Liver (tissue), 9 donors: ENCODE measurements around the gene ELF2. TPM values are rescaled to one million over a fixed set of nuclear protein-coding genes. Genes with fewer than 3 reads are reported as not detected.
"Not testable (repeated sequence)": the region's sequence is repeated elsewhere in the genome, so short reads cannot be mapped to it uniquely, and the experiment has no call there.

Experiments used
- DNase-seq: peaks from one replicate; pipeline ENCODE4 v3.0.0-alpha.2; 2017; ENCODE audit warnings: low spot score
- H3K27ac ChIP-seq, 2 donors: one replicate each; pipeline ENCODE4 v1.7.0; 2013; ENCODE audit warnings: inconsistent platforms in 2 of 2, low read length in 2 of 2, control low read depth in 1 of 2, low read depth in 1 of 2, mild to moderate bottlenecking in 1 of 2
- H3K27me3 ChIP-seq, 4 donors: one replicate each; pipeline versions ENCODE4 v1.6.1 to v1.7.0; 2013; ENCODE audit warnings: low read length in 3 of 4, inconsistent platforms in 1 of 4, mild to moderate bottlenecking in 1 of 4, moderate library complexity in 1 of 4; ENCODE audit not compliant: control insufficient read depth in 4 of 4, insufficient read depth in 4 of 4
- H3K36me3 ChIP-seq, 4 donors: one replicate each; pipeline versions ENCODE4 v1.6.1 to v1.7.0; 2013; ENCODE audit warnings: low read length in 3 of 4, mild to moderate bottlenecking in 3 of 4, low read depth in 1 of 4, moderate library complexity in 1 of 4; ENCODE audit not compliant: control insufficient read depth in 4 of 4, insufficient read depth in 3 of 4
- H3K4me1 ChIP-seq, 4 donors: one replicate each; pipeline versions ENCODE4 v1.6.1 to v1.7.0; 2013; ENCODE audit warnings: low read length in 3 of 4, mild to moderate bottlenecking in 3 of 4, moderate library complexity in 1 of 4; ENCODE audit not compliant: control insufficient read depth in 4 of 4, insufficient read depth in 4 of 4
- H3K4me3 ChIP-seq, 3 donors: one replicate each; pipeline versions ENCODE4 v1.6.1 to v1.7.0; 2013; ENCODE audit warnings: low read length in 3 of 3, control low read depth in 1 of 3, low read depth in 1 of 3, mild to moderate bottlenecking in 1 of 3
- H3K9ac ChIP-seq, 2 donors: one replicate each; pipeline ENCODE4 v1.7.0; 2013; ENCODE audit warnings: low read length in 2 of 2, mild to moderate bottlenecking in 2 of 2, moderate library complexity in 2 of 2, control low read depth in 1 of 2, low read depth in 1 of 2
- H3K9me3 ChIP-seq, 4 donors: one replicate each; pipeline versions ENCODE4 v1.6.1 to v1.7.0; 2013; ENCODE audit warnings: low read length in 3 of 4; ENCODE audit not compliant: control insufficient read depth in 4 of 4
- EGR1 ChIP-seq, 2 donors: IDR thresholded peaks; 2 replicates each; pipeline ENCODE4 v1.6.1; 2016 to 2018; ENCODE audit warnings: antibody characterized with exemption in 2 of 2, low read depth in 2 of 2
- FOXA1 ChIP-seq: IDR thresholded peaks from 2 replicates; pipeline ENCODE4 v1.6.1; 2016; ENCODE audit warnings: antibody characterized with exemption
- FOXA2 ChIP-seq: IDR thresholded peaks from 2 replicates; pipeline ENCODE4 v1.6.1; 2016; ENCODE audit warnings: antibody characterized with exemption
- GABPA ChIP-seq, 2 donors: IDR thresholded peaks in 1 of 2; conservative IDR thresholded peaks in 1 of 2; 2 replicates each; pipeline ENCODE4 v1.6.1; 2016; ENCODE audit warnings: antibody characterized with exemption in 2 of 2, mild to moderate bottlenecking in 1 of 2, moderate library complexity in 1 of 2
- HNF4A ChIP-seq, 2 donors: conservative IDR thresholded peaks; 2 replicates each; pipeline ENCODE4 v1.6.1; 2016; ENCODE audit warnings: antibody characterized with exemption in 2 of 2, mild to moderate bottlenecking in 2 of 2
- HNF4G ChIP-seq: IDR thresholded peaks from 2 replicates; pipeline ENCODE4 v1.6.1; 2016; ENCODE audit warnings: antibody characterized with exemption
- JUND ChIP-seq, 2 donors: IDR thresholded peaks; 2 replicates each; pipeline ENCODE4 v1.6.1; 2016; ENCODE audit warnings: antibody characterized with exemption in 2 of 2
- NR2F2 ChIP-seq: IDR thresholded peaks from 2 replicates; pipeline ENCODE4 v1.6.1; 2016; ENCODE audit warnings: antibody characterized with exemption
- RAD21 ChIP-seq, 2 donors: IDR thresholded peaks; 2 replicates each; pipeline ENCODE4 v1.6.1; 2016; ENCODE audit warnings: antibody characterized with exemption in 2 of 2, mild to moderate bottlenecking in 2 of 2
- RXRA ChIP-seq, 2 donors: IDR thresholded peaks; 2 replicates each; pipeline ENCODE4 v1.6.1; 2017 to 2018; ENCODE audit warnings: antibody characterized with exemption in 2 of 2, mild to moderate bottlenecking in 1 of 2
- TAF1 ChIP-seq: conservative IDR thresholded peaks from 2 replicates; pipeline ENCODE4 v1.6.1; 2016; ENCODE audit warnings: antibody characterized with exemption, mild to moderate bottlenecking
- YY1 ChIP-seq: IDR thresholded peaks from 2 replicates; pipeline ENCODE4 v1.6.1; 2016; ENCODE audit warnings: antibody characterized with exemption, mild to moderate bottlenecking
- WGBS: extraction: QIAGEN DNeasy Blood & Tissue Kit; methylation state at CpG from one replicate; pipeline ENCODE4 v1.1.7; 2013; 5-methylcytosine and 5-hydroxymethylcytosine counted together
- polyA plus RNA-seq, 2 donors: library from polyadenylated mRNA; stranded (reverse) in 1 of 2; unstranded in 1 of 2; fragments of 200-250 nt in 1 of 2; fragments of >200 nt in 1 of 2; fragmentation: Nextera tagmentation in 1 of 2; extraction: Ambion mirVana in 1 of 2; gene quantifications; one replicate each; pipeline versions ENCODE4 v1.2.1 to v1.2.3, GENCODE V29; 2013 to 2015
- total RNA-seq, 2 donors: library from RNA; depleted of rRNA; stranded (reverse); fragments of >200 nt; gene quantifications; one replicate each; pipeline ENCODE4 v1.2.3, GENCODE V29; 2014
- TF ChIP-seq, protein P1 (sequence below): IDR thresholded peaks from 2 replicates; pipeline ENCODE4 v1.6.1; 2016; ENCODE audit warnings: antibody characterized with exemption, mild to moderate bottlenecking
- TF ChIP-seq, protein P2 (sequence below): IDR thresholded peaks from 2 replicates; pipeline ENCODE4 v1.6.1; 2016; ENCODE audit warnings: antibody characterized with exemption
- TF ChIP-seq, protein P3 (sequence below): IDR thresholded peaks from 2 replicates; pipeline ENCODE4 v1.6.1; 2016; ENCODE audit warnings: antibody characterized with exemption
- donor health status: healthy.
- donor health status: healthy.
- donor health status: healthy.
- donor health status: healthy.
- donor health status: healthy.

The ELF2 gene
- total and polyA plus RNA-seq, 4 donors: 8.1 to 35.3 (median 24.1) TPM

DNA sequence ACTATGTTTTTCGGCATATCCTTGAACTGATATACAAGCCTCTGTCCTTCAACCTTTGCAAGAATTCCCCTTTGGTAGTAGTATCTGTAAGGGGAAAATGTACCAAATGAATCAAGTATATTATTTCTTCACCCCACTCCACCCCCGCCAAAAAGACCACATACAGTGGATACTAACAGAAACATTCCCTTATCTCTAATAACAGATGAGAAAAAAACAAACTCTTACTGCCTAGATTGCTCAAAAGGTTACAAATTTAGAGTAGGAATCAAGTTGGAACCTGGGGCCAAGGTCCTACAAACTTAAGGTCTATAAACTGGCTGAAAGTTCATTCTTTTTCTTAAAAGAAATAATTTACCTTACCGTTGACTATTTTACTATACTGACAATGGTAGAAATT lies 116.4 kb downstream of the ELF2 start:
- WGBS: 97% methylated on average over 3 of the region's 3 CpGs
- H3K4me3 ChIP-seq: no peak overlapping the region
- DNase-seq: no peak
- no peak overlapping the region for H3K9ac ChIP-seq
- no peaks in the 10 kb centered on the region for H3K4me1 ChIP-seq
- no peaks in the 10 kb centered on the region for H3K9me3 ChIP-seq
- TF ChIP-seq GABPA (IDR thresholded peaks at IDR 0.05 in 1 of 2, conservative IDR thresholded peaks at IDR 0.05 in 1 of 2): no peak
- TF ChIP-seq YY1: no peak
- TF ChIP-seq HNF4A (conservative IDR thresholded peaks at IDR 0.05): no peak
- no peak for TF ChIP-seq NR2F2
- TF ChIP-seq, protein P1, sequence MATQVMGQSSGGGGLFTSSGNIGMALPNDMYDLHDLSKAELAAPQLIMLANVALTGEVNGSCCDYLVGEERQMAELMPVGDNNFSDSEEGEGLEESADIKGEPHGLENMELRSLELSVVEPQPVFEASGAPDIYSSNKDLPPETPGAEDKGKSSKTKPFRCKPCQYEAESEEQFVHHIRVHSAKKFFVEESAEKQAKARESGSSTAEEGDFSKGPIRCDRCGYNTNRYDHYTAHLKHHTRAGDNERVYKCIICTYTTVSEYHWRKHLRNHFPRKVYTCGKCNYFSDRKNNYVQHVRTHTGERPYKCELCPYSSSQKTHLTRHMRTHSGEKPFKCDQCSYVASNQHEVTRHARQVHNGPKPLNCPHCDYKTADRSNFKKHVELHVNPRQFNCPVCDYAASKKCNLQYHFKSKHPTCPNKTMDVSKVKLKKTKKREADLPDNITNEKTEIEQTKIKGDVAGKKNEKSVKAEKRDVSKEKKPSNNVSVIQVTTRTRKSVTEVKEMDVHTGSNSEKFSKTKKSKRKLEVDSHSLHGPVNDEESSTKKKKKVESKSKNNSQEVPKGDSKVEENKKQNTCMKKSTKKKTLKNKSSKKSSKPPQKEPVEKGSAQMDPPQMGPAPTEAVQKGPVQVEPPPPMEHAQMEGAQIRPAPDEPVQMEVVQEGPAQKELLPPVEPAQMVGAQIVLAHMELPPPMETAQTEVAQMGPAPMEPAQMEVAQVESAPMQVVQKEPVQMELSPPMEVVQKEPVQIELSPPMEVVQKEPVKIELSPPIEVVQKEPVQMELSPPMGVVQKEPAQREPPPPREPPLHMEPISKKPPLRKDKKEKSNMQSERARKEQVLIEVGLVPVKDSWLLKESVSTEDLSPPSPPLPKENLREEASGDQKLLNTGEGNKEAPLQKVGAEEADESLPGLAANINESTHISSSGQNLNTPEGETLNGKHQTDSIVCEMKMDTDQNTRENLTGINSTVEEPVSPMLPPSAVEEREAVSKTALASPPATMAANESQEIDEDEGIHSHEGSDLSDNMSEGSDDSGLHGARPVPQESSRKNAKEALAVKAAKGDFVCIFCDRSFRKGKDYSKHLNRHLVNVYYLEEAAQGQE: no peak
- TF ChIP-seq FOXA2: no peak
- TF ChIP-seq FOXA1: no peak
- no peak for TF ChIP-seq EGR1 (IDR thresholded peaks at IDR 0.05; ENCODE audit: low read depth in 2 of 2)
- no peak for TF ChIP-seq RXRA (IDR thresholded peaks at IDR 0.05)
- no peak for TF ChIP-seq JUND (IDR thresholded peaks at IDR 0.05)
- TF ChIP-seq, protein P2, sequence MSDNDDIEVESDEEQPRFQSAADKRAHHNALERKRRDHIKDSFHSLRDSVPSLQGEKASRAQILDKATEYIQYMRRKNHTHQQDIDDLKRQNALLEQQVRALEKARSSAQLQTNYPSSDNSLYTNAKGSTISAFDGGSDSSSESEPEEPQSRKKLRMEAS: no peak
- TF ChIP-seq RAD21 (IDR thresholded peaks at IDR 0.05): no peak
- H3K36me3 ChIP-seq: peaks cover 4 to 46% (median 42%) of the 10 kb centered on the region in 4 donors
- H3K27me3 ChIP-seq: no peaks in the 10 kb centered on the region
- no peak overlapping the region for H3K27ac ChIP-seq

DNA sequence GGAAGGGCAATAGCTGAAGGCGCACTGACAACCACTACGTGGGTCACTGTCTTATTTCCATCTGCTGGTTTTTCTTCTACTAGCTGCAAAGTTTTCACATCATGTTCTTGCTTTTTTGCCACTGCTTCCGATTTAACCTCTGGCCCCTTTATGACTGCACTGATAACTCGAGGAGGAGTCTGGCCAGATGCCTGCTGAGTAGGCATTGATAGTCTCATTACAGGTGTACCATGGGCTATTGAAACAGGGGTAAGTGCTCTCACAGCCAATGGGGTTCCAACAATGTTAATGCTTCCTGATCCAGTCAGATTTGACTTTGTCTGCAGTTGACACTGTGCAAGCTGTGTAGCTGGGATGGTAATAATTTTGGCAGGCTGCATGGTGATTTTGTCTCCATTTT lies 118.0 kb downstream of the ELF2 start:
- not testable (repeated sequence) for H3K9me3 ChIP-seq, H3K4me1 ChIP-seq, H3K27me3 ChIP-seq, H3K27ac ChIP-seq, H3K9ac ChIP-seq, H3K4me3 ChIP-seq, DNase-seq
- 58% methylated on average over 4 of the region's 4 CpGs for WGBS
- peaks cover 4 to 47% (median 38%) of the 10 kb centered on the region in 4 donors for H3K36me3 ChIP-seq

DNA sequence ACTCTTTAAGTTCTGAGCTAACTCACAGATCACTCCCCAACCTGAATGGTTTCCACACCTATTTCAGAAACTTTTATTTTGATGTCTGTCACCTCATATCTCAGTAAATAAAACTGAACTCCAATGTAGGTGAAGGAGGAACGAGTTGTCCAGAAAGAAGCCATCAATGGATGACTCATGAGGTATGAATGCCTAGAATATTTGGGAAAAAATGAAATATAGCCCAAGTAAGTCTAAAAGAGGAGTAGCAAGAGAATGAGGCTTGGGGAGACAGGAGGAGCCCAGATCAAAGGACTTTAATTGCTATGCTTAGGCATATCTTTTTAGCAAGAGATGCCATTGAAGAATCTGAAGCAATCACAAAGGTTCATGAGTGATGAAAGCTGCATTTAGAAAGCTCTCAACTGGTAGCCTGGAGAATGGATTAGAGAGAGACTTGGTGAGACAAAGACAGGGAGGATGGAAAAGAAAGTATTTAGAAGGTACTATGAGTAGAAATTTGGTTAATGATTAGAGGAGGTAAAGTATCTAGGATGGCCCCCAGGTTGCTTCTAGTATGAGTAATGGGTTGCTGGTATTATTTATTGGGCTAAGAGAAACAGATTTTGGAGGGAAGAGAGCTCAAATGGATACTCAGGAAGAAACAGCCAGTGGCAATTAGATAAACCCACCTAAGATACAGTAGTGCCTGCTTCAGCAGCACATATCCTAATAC lies 122.1 kb downstream of the ELF2 start:
- peaks cover 3 to 34% (median 18%) of the 10 kb centered on the region in 4 donors for H3K36me3 ChIP-seq
- no peak for DNase-seq
- H3K4me1 ChIP-seq: no peaks in the 10 kb centered on the region
- WGBS: 51% methylated on average over 1 of the region's 1 CpG
- no peak overlapping the region for H3K9ac ChIP-seq
- no peaks in the 10 kb centered on the region for H3K9me3 ChIP-seq
- no peaks in the 10 kb centered on the region for H3K27me3 ChIP-seq
- no peak overlapping the region for H3K27ac ChIP-seq
- H3K4me3 ChIP-seq: no peak overlapping the region
- no peak for TF ChIP-seq RXRA (IDR thresholded peaks at IDR 0.05)
- TF ChIP-seq RAD21 (IDR thresholded peaks at IDR 0.05): no peak
- no peak for TF ChIP-seq NR2F2
- TF ChIP-seq, protein P2: no peak
- TF ChIP-seq, protein P1: no peak
- no peak for TF ChIP-seq FOXA1
- TF ChIP-seq, protein P3, sequence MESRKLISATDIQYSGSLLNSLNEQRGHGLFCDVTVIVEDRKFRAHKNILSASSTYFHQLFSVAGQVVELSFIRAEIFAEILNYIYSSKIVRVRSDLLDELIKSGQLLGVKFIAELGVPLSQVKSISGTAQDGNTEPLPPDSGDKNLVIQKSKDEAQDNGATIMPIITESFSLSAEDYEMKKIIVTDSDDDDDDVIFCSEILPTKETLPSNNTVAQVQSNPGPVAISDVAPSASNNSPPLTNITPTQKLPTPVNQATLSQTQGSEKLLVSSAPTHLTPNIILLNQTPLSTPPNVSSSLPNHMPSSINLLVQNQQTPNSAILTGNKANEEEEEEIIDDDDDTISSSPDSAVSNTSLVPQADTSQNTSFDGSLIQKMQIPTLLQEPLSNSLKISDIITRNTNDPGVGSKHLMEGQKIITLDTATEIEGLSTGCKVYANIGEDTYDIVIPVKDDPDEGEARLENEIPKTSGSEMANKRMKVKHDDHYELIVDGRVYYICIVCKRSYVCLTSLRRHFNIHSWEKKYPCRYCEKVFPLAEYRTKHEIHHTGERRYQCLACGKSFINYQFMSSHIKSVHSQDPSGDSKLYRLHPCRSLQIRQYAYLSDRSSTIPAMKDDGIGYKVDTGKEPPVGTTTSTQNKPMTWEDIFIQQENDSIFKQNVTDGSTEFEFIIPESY: no peak
- TF ChIP-seq YY1: no peak
- TF ChIP-seq JUND (IDR thresholded peaks at IDR 0.05): no peak
- no peak for TF ChIP-seq TAF1
- no peak for TF ChIP-seq HNF4G
- no peak for TF ChIP-seq FOXA2
